PC-3 (cell line): ENCODE results near the gene CALML4.

Source experiments
- CTCF ChIP-seq: fragments of 300-600 bp; sonication (generic); conservative IDR thresholded peaks from 2 replicates; pipeline ENCODE4 v1.5.1; 2017; ENCODE audit warnings: antibody characterized with exemption, low read depth, mild to moderate bottlenecking, low read length
- EZH2 ChIP-seq: fragments of 300-600 bp; sonication (generic); IDR thresholded peaks from one replicate; pipeline ENCODE4 v1.6.1; 2017; ENCODE audit warnings: antibody characterized with exemption, mild to moderate bottlenecking, low read length; ENCODE audit not compliant: unreplicated experiment

DNA sequence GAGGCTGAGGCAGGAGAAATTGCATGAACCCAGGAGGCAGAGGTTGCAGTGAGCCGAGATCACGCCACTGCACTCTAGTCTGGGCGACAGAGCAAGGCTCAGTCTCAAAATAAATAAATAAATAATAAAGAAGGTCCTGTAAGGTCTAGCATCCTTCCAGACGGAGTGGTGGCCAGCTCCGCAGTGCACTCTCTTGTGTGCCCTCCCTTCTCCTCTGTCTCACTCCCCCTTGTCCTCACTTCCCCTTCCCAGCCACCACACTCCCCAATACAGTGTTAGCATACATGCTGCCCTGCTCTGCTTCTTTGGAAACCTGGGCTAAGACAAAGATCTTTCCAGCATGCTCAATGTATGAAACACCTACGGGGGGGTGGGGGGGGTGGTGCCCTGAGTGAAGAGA is 27.8 kb upstream of the CALML4 start:
- TF ChIP-seq CTCF (no peak), EZH2 (no peak)
